ENCODE measurements around the gene ZNF467. TPM values are rescaled to one million over a fixed set of nuclear protein-coding genes. Genes with fewer than 3 reads are reported as not detected.
A peak's percentile ranks its signal among the peaks of the same experiment; 100 is the strongest.

ZNF467 gene
- total and polyA plus RNA-seq, 2 experiments from 2014 or later, result 0.10 to 0.40 TPM

GRCh38 chr7:149776289-149776688 is 2.9 kb upstream of the ZNF467 start:
- ATAC-seq (no peak), DNase-seq (ENCODE audit: low spot score) (no peak)
- TF ChIP-seq, protein P1, sequence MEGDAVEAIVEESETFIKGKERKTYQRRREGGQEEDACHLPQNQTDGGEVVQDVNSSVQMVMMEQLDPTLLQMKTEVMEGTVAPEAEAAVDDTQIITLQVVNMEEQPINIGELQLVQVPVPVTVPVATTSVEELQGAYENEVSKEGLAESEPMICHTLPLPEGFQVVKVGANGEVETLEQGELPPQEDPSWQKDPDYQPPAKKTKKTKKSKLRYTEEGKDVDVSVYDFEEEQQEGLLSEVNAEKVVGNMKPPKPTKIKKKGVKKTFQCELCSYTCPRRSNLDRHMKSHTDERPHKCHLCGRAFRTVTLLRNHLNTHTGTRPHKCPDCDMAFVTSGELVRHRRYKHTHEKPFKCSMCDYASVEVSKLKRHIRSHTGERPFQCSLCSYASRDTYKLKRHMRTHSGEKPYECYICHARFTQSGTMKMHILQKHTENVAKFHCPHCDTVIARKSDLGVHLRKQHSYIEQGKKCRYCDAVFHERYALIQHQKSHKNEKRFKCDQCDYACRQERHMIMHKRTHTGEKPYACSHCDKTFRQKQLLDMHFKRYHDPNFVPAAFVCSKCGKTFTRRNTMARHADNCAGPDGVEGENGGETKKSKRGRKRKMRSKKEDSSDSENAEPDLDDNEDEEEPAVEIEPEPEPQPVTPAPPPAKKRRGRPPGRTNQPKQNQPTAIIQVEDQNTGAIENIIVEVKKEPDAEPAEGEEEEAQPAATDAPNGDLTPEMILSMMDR (conservative IDR thresholded peaks at IDR 0.05; ENCODE audit: low read depth in 2 of 2), result no peak
- TF ChIP-seq, protein P2, sequence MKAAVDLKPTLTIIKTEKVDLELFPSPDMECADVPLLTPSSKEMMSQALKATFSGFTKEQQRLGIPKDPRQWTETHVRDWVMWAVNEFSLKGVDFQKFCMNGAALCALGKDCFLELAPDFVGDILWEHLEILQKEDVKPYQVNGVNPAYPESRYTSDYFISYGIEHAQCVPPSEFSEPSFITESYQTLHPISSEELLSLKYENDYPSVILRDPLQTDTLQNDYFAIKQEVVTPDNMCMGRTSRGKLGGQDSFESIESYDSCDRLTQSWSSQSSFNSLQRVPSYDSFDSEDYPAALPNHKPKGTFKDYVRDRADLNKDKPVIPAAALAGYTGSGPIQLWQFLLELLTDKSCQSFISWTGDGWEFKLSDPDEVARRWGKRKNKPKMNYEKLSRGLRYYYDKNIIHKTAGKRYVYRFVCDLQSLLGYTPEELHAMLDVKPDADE (IDR thresholded peaks at IDR 0.05), result no peak
- no peak for TF ChIP-seq POLR2AphosphoS5 (IDR thresholded peaks at IDR 0.05; ENCODE audit: low read depth)
- no peak for TF ChIP-seq ZNF114 (CRISPR knock-in tag; IDR thresholded peaks at IDR 0.05)
- no peak for TF ChIP-seq STAT1 (IDR thresholded peaks at IDR 0.05; ENCODE audit: unreplicated experiment)
- Histone ChIP-seq H3F3A (replicated peaks; ENCODE audit: low read depth) (no peaks in the 10 kb centered on the region), H3K79me2 (replicated peaks; ENCODE audit: insufficient read depth) (no peaks in the 10 kb centered on the region), H3K4me2 (no peak overlapping the region), H3K27me3 (ENCODE audit: insufficient read depth) (peaks cover 41% of the 10 kb centered on the region), H3K9me2 (ENCODE audit: insufficient read depth) (no peaks in the 10 kb centered on the region), H3K4me1 (ENCODE audit: insufficient read depth) (peaks cover 8% of the 10 kb centered on the region), H3K36me3 (ENCODE audit: insufficient read depth) (no peaks in the 10 kb centered on the region), H3K27ac (ENCODE audit: low read depth) (no peak overlapping the region), H4K20me1 (replicated peaks; ENCODE audit: insufficient read depth) (0 out of 2 replicates have a peak, but pooled peaks cover 6% of the 10 kb centered on the region), H3K4me3 (no peak overlapping the region), H2AFZ (no peak overlapping the region)
- peaks cover 30% of the 10 kb centered on the region for H3K27me3 Mint-ChIP-seq (ENCODE audit: insufficient read depth, low read depth, poor library complexity)
- no peaks in the 10 kb centered on the region; the same call in 2 of the 3 replicates for H3K36me3 Mint-ChIP-seq (ENCODE audit: low read depth)
- H3K4me3 Mint-ChIP-seq, result no peak overlapping the region
- H3K4me1 Mint-ChIP-seq, result peaks cover 15% of the 10 kb centered on the region
- no peak overlapping the region for H3K27ac Mint-ChIP-seq
- no peaks in the 10 kb centered on the region for H3K9me3 Mint-ChIP-seq

DNA sequence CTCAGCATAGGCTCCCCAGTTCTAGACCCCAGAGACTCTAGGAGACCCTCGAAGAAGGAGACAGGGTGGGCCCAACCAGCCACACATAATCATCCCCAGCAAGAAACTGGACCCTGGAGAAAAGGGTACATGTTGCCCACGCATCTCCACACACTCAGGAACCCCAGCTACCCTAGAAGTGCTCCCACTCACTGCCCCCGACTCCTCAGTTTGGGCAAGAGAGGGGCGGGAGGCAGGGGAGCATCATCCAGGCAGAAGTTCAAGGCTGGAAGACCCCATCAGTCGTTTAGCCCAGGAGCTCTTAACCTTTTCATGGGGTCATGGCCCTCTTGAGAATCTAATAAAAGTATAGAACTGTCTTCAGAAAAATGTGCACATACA is 1.8 kb upstream of the ZNF467 start:
- H3K4me2 ChIP-seq, result no peak overlapping the region
- H3K4me3 Mint-ChIP-seq, result no peak overlapping the region; the same call in 2 of the 3 replicates
- peaks cover 39% of the 10 kb centered on the region for H3K27me3 Mint-ChIP-seq (ENCODE audit: insufficient read depth, low read depth, poor library complexity)
- DNase-seq (ENCODE audit: low spot score) (no peak), ATAC-seq (no peak)
- no peaks in the 10 kb centered on the region for H3K9me2 ChIP-seq (ENCODE audit: insufficient read depth)
- no peaks in the 10 kb centered on the region; the same call in 2 of the 3 replicates for H3K36me3 Mint-ChIP-seq (ENCODE audit: low read depth)
- H3K27ac Mint-ChIP-seq, result no peak overlapping the region
- no peaks in the 10 kb centered on the region for H3K79me2 ChIP-seq (replicated peaks; ENCODE audit: insufficient read depth)
- H3K4me1 ChIP-seq (ENCODE audit: insufficient read depth), result peaks cover 8% of the 10 kb centered on the region
- H2AFZ ChIP-seq, result no peak overlapping the region
- peak overlapping the region; percentile 73; the same call in 1 of the 2 replicates for H3K4me3 ChIP-seq
- H3K36me3 ChIP-seq (ENCODE audit: insufficient read depth), result no peaks in the 10 kb centered on the region
- peaks cover 52% of the 10 kb centered on the region for H3K27me3 ChIP-seq (ENCODE audit: insufficient read depth)
- H3F3A ChIP-seq (replicated peaks; ENCODE audit: low read depth), result no peaks in the 10 kb centered on the region
- H3K9me3 Mint-ChIP-seq, result no peaks in the 10 kb centered on the region
- H4K20me1 ChIP-seq (replicated peaks; ENCODE audit: insufficient read depth), result peaks cover 12% of the 10 kb centered on the region; the same call in 1 of the 2 replicates
- peaks cover 25% of the 10 kb centered on the region for H3K4me1 Mint-ChIP-seq
- no peak overlapping the region for H3K27ac ChIP-seq (ENCODE audit: low read depth)
- TF ChIP-seq ZNF114 (CRISPR knock-in tag; IDR thresholded peaks at IDR 0.05), result no peak
- no peak for TF ChIP-seq STAT1 (IDR thresholded peaks at IDR 0.05; ENCODE audit: unreplicated experiment)
- TF ChIP-seq, protein P1 (conservative IDR thresholded peaks at IDR 0.05; ENCODE audit: low read depth in 2 of 2), result no peak
- no peak for TF ChIP-seq ZNF462 (CRISPR knock-in tag; IDR thresholded peaks at IDR 0.05)
